GM19351 (cell line): ENCODE results near the gene ACTN3.
A peak's percentile ranks its signal among the peaks of the same experiment; 100 is the strongest.
"Not testable (repeated sequence)": the region's sequence is repeated elsewhere in the genome, so short reads cannot be mapped to it uniquely, and the experiment has no call there.

ENCODE experiments used
- ATAC-seq: cut with Tn5 transposase; IDR thresholded peaks from one replicate; pipeline ENCODE4 v1.9.1; 2021; ENCODE audit warnings: mild to moderate bottlenecking, moderate library complexity; ENCODE audit not compliant: unreplicated experiment

Gene ACTN3

DNA sequence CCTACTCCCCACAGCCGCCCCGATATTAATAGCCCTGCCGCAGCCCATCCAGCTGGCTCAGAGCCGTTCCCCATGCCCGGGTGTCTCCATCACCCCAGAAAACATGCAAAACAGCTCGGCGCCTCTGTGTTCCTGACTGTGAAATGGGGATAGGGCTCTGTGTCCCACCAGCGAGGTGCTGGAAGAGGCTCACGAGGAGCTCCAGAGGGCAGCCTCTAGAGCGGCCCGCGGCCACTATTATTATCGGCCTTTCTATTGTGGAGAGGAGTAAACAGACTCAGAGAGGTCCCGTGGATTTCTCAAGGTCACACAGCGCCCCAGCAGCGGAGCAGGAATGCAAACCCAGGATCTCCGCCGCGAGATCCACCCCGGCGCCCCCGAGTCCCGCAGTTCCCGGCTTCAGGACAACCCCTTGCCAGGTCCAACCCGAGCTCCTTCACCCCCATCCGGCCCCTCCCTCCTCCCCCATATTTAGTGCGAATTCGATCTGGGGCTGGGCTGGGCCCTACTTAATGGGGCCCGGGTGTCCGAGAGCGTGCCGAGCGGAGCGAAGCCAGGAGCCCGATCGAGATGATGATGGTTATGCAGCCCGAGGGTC, at the start of gene ACTN3:
ACTN3 (plus strand) TSS at position 536 of the 598 bp plus-strand sequence; CDS start at position 571, 35 bp downstream.
- peak; percentile 1 for ATAC-seq

DNA sequence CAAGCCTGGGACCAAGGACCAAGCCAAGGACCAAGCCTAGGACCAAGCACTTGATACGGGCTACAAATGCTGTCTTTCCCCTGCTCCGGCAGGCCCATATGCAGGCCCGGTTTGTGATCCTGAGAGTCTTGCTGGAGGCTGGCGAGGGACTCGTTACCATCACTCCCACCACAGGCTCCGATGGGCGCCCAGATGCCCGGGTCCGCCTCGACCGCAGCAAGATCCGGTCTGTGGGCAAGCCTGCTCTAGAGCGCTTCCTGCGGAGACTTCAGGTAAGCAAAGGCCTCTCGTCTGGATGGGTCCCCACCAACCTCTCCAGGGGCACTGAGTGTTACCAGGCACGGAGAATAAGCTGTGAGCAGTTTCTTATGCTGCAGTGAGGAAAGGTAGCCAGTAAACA, 49.5 kb upstream of the ACTN3 start:
- ATAC-seq, result no peak

DNA sequence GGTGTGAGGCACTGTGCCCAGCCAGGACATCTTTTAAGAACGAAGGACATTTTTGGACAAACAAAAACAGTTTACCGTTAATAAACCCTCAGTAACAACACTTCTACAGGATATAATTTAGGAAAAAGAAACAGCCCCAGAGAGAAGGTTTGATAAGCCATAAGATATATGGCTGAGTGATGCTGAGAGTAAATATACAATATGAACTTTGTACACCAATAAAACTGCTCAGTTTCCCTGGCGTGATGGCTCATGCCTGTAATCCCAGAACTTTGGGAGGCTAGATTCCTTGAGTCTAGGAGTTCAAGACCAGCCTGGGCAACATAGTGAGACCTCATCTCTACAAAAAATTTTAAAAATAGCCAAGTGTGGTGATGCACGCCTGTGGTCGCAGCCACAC, 48.2 kb upstream of the ACTN3 start:
- ATAC-seq, result no peak

DNA sequence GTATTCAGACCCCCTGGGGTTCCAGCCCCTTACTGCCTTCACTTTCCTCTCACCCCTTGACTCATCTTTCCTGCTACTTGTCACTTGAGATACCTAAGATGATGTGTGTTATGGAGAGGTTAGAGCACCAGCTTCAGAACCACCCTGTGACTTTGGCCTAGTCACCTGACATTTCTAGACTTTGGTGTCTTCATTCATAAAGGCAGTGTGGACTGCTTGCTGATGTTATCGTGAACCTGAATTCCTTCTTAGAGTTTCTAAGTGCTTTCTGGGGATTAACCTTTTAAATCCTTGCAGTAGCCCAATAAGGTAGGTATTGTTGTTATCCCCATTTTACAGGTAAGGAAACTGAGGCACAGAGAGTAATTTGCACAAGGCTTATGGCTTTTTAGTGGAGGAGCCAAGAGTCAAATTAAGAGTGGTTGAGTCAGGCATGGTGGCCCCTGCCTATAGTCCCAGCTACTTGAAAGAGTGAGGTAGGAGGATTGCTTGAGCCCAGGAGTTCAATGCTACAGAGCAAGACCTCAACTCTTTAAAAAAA, 41.4 kb upstream of the ACTN3 start:
- ATAC-seq, result no peak

DNA sequence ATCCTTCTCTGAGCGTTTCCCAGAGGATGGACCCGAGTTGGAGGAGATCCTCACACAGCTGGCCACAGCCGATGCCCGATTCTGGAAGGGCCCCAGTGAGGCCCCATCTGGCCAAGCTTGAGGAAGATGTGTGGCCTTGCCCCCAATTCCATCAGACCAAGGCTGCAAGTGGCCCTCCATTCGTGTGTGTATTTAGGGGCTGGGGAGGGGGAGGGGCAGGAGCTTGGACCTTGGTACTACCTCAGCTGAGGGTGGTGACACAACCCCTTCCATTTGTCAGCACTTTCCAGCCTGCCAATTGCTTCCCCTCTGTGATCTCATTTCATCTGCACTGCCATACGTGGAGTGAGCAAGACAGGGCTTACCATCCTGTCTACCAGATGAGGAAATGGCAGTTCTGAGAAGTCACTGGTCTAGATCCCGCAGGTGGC, 37.6 kb upstream of the ACTN3 start:
- ATAC-seq, result no peak

DNA sequence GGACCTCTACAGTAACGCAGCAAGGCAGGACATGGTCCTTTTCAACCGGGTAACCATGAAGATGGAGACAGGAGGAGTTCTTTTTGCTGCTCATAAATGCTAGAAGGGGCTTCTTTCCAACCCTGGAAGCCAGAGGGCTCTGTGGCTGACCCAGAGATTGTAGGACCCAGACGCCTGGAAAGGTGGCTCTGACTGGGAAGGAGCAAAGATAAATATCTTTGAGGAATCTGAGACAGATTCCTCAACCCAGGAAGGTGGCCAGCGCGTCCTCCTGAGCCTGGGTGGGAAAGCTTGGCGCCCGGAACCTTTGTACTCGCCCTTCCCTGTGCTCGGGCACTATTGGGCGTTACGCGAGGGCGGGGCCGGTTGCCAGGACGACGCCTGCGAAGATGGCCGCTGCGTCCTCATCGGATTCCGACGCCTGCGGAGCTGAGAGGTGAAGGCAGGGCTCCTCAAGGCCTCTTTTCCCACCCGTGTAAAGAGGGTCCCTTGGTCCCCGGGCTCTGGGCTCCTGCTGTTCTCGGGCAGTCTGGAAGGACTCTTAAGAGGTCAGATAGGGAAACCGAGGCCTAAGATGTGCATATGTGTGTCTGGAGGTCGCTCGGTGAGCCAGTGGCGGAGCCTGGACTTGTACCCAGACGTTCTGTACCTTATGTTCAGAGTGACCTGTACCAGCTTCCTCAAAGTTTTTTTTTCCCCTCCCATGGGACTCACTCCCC, 36.3 kb upstream of the ACTN3 start, which contains the start of gene BBS1:
BBS1 (plus strand) TSS at position 365 of the 719 bp plus-strand sequence; CDS start at position 390, 25 bp downstream.
- ATAC-seq, result peak; percentile 82

DNA sequence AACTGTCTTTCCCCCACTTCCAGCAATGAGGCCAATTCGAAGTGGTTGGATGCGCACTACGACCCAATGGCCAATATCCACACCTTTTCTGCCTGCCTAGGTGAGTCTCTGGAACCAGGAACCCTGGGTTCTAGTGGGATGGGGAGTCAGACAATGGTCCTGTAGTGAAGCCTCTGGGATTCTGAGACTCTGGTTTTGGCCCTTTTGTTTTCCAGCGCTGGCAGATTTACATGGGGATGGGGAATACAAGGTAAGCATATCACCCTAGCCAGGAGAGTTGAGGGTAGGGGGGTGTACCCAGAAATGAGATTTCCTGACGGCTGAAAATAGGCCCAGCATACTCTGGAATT, 35.7 kb upstream of the ACTN3 start:
- no peak for ATAC-seq

DNA sequence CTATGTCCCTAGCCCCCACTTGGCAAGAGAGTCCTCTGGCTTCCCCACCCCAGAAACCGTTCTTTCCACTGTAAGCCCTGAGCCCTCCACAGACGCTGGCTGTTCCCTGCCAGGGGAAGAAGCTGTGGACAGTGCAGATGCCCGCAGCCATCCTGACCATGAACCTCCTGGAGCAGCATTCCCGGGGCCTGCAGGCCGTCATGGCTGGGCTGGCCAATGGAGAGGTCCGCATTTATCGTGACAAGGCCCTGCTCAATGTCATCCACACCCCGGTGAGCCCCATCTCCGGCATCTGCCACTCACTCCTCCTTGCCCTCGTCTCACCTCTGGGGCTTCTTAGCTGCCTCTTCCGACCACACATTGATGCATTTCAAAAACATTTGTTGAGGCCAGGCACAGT, 23.1 kb upstream of the ACTN3 start:
- no peak for ATAC-seq

DNA sequence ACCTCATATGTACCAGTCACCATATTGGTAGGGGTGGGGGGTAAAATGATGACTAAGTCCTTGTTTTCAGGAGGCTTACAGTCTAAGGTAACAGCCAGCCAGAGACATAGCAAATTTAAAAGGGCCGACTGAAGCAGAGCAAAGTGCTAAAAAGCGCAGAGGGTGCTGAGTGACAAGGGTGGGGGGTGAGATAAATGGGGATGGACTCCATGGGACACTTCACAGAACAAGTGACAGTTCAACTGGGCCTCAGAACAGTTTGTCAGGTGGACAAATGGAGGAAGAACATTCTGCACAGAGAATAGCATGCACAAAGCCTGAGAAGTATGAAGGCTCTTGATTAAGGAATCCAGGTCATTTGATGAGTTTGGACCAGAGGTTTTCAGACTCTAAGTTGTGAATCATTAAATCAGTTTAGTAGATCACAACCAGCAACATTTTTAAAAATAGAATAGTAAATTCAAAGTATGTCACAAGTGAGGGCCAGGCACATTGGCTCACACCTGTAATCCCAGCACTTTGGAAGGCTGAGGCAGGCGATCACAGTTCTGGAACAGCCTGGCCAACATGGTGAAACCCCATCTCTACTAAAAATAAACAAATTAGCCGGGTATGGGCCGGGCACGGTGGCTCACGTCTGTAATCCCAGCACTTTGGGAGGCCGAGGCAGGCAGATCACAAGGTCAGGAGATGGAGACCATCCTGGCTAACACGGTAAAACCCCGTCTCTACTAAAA, 22.2 kb upstream of the ACTN3 start:
- ATAC-seq, result no peak

DNA sequence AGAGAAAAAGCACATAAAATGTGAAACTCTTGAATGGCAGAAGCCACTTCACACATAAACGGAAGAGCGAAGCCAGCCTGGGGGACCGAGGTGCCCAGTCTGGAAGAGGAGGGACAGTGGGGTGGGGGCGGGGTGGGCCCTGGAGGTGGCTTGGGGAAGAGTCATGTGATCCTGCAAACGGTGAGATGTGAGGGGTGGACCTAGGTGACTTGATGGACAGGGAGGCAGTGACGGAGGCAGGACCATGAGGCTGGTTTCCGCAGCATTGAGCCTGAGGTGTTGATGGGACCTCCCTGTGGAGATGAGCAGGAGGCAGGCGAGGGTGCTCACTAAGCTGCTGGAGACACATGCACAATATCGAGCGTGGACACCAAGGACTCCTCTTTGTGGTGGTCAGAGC, 17.6 kb upstream of the ACTN3 start:
- ATAC-seq, result no peak

DNA sequence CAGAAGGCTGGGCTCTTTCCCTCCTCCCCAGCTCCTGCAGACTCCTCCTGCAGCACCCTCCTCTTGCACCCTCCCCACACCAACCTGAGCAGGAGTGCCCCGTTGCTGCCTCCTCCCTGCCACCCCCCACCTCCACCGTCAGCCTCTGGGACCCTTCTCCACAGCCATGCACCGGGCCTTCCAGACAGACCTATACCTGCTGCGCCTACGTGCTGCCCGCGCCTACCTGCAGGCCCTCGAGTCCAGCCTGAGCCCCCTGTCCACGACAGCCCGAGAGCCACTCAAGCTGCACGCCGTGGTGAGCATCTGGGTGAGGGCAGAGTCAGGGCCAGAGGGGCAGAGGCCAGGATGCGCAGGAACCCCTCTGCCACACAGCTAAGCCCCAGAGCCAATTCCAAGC, 17.0 kb upstream of the ACTN3 start:
- no peak for ATAC-seq

DNA sequence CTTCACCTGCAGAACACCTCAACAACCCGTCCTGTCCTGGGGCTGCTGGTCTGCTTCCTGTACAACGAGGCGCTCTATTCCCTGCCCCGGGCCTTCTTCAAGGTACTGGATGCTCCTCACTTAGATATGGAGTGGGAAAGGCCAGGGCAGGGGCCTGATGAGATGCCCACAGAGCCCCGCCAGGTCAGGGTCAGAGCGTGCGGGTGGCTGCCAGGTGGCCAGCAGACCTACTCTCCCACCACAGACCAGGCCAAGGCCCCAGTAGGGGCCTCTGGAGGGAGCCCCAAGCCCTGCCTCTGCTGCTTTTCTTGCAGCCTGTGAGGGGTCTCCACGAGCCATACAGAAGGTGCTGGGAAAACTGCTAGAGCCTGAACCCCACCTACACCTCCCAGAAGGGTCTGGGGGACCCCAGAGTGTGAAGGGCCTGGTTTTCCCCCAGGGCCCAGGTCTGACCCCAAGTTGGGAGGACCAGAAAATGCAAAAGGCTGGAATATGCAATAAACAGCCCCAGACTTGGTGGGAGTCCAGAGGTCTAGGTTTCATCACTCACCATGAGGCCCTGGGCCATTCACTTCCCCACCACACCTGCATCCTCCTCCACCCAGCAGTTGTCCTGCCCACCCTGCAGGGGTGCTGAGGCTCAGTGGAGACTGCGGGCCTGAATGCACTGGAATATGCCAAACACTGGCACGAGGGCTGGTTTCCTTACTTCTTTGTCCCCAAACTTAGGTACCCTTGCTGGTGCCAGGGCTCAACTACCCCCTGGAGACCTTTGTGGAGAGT, 15.6 kb upstream of the ACTN3 start:
- ATAC-seq, result no peak

DNA sequence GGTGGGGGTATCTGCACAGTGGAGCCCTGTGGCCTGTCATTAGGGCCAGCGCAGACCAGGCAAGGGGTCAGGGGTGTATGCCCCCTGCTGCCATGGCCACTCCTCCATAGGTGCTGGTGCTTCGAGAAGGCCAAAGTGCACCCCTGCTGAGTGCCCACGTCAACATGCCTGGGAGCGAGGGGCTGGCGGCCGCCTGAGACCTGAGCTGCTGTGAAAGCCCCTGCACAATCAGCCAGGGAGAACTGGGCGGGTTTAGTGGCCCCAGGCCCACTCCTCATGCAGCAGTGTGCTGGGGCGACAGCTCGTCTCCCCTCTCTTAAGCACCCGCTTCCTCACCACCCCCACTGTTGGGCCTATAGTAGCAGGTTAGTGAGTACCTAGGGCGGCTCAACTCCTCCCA, 14.9 kb upstream of the ACTN3 start:
- no peak for ATAC-seq

DNA sequence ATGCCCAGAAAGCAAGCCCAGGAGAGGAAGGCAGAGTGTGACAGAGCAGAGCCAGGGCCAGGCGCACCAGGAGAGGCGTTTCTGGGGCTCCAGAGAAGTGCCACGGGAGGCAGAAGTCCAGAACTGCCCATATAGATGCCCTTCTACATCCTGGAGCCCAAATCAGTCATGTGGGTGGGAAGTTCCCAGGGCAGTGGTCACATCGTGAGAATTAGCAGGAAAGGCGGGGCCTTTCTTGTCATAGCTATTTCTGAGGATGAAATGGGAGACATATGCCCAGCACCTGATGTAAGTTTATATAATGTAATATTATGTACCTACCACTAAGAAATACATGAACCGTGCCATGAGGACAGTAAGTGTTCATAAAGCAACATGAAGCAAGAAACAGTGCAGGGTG, 13.9 kb upstream of the ACTN3 start:
- no peak for ATAC-seq

DNA sequence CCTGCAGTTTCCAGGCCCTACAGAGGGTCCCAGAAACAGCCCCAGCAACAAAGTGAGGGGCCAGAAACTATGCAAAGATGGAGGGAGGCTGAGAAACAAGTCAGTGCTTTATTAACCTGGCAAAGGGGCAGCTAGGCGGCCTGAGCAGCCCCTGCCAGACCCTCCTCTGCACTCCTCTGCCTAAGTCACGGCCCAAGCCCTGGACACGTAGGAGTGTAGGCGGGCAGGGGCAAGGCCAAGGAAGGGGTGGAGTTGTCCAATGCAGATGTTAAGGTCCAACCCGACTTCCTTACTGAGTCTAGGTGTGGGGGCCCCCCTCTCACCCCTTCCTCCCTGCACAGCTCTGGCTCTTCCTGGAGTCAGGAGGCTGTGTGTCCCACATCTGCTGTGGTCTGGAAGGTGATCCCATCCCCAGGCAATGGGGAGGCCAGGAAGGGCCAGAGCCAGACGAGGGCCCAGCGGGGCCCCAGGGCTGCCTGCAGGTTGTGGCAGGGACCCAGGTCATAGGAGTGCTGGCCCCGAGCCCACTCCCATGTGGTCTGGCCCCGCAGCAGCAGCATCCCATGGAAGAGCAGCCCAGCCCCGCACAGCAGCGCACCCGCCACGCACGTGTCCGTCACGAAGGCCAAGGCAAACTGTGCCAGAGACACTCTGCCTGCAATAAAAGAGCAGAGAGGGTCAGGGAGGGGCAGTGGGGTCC, 7.4 kb upstream of the ACTN3 start:
- no peak for ATAC-seq

DNA sequence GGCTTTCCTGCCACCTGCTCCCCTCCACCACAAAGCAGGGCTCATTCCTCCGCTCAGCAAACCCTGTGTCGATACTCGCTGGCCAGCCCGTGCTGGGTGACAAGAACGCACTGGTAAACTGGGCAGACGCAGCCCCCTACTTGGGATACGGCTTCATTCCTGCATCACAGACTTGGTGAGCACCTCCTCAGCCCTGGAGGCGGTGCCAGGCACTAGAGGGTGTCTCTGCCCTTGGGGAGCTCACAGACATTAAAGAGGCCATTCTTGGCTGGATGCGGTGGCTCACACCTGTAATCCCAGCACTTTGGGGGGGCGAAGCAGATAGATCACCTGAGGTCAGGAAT, 6.9 kb upstream of the ACTN3 start:
- ATAC-seq, result no peak

DNA sequence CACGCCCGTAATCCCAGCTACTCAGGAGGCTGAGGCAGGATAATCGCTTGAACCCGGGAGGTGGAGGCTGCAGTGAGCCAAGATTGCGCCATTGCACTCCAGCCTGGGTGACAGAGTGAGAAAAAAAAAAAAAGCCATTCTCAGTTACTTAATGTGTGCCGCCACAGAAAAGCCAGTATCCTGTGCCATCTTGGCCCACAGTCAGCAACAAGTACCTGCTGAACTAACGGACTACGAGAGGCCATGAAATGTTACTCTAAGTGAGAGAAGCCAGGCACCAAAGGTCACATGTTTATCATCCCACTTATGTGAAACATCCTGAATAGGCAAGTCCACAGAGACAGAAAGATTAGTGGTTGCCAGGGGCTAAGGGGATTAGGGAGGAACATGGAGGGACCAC, 6.1 kb upstream of the ACTN3 start:
- not testable (repeated sequence) for ATAC-seq

DNA sequence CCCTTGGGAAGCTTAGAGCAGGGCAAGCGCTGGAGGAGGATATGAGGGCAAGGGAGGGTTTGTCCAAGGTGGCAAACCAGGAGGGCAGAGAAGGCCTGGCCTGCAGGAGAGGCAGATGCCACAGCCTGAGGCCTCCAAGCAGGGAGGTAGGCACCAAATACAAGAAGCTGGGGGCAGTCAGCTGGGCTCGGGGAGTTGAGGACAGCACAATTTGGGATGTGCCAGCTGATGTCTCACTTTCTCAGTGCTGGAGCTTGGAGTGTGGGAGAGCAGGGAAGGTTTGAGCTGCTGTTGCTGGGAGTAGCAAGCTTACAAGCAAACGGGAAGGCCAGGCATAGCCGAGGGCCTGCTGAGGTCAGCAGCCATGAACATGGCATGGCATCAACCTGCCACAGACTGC, 4.8 kb upstream of the ACTN3 start:
- ATAC-seq, result no peak

DNA sequence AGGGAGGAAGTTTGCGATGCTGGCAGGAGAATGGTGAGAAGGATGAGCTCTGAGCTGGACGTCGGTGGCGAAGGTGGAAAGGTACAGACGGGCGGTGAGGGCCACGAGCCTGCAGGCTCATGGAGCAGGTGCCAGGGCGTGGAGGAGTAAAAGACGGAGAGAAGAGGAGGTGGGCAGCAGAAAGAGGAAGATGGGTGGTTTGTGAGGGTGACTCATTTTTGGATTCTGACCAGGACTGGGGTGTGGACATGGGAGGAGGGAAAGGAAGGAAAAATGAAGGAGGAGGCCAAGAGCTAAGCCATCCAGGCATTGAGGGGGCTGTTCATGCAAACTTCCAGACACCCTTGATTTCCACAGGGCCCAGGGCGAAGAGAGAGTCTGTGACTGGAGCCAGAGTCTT, 4.3 kb upstream of the ACTN3 start:
- ATAC-seq, result no peak

DNA sequence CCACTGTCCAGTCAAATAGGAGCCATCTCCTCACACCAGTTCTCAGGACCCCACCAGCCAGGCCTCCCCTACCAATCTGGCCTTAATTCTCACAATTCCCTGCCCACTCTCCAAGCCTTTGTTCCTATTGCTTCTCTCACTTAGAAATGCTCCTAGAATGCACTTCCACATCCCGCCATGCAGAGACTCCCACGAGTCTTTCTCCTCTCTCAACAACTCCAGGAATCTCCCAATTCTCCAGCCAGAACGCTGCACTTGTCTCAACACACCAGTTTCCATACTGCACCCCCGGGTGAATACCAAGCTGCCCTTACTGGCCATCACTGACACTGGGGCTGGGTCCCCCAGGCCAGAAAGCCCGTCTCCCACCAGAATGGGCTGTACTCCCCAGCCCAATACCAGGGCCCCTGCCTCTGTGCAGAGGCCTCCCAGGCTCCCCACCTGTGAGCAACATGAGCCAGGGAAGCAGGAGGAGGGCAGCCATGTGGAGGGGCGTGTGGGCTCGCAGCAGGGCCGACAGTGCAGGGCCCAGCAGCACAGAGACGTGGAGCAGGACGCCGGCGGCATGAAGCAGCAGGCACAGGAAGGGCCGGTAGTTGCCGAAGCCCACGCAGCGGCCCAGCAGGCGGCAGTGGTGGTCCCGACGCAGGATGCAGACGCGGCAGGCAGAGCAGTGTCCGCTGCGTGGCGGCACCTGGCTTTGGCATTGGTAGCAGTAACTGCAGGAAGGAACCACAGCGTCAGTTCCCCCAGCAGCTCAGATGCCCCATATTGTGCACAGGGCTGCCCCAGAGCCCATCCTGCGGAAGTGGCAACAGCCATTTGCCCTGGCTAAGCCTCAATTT, 3.2 kb upstream of the ACTN3 start:
- ATAC-seq, result no peak
